Adrenal gland (tissue), 5 donors: ENCODE results near the gene SUN2.

Experiments used
- POLR2A ChIP-seq, 2 donors: fragments of 450-650 bp; IDR thresholded peaks; one replicate each; pipeline ENCODE4 v1.6.1; 2017; ENCODE audit warnings: antibody characterized with exemption in 2 of 2, mild to moderate bottlenecking in 2 of 2, moderate library complexity in 1 of 2
- TF ChIP-seq, protein P1 (sequence below), 6 experiments: fragments of 450-650 bp in 4 of 6; fragments of 200-600 bp in 2 of 6; sonication (generic) in 1 of 6; IDR thresholded peaks; 1 replicate in 5 of 6; 2 replicates in 1 of 6; pipeline versions ENCODE4 v1.5.1 to v1.8.0; 2016 to 2021; ENCODE audit warnings: antibody characterized with exemption in 6 of 6, mild to moderate bottlenecking in 2 of 6, moderate library complexity in 1 of 6
- donor health status: DM: no; HTN: no; CAD: no.

DNA sequence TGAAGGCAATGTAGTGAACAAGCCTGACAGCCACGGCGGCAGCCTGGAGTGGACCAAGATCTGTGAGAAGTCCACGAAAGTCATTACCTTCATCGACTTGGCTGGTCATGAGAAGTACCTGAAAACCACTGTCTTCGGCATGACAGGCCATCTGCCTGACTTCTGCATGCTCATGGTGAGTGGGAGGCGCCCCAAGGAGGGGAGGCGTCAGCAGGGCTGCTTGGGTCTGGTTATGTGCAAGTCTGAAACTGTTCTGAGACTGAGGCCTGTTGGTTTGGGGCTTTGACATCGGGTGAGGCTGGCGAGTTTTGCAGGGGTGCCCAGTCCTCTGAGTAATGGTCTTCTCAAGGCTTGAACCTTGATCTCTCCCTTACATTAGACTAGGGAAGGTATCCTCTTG, 39.0 kb downstream of the SUN2 start:
- TF ChIP-seq, protein P1, sequence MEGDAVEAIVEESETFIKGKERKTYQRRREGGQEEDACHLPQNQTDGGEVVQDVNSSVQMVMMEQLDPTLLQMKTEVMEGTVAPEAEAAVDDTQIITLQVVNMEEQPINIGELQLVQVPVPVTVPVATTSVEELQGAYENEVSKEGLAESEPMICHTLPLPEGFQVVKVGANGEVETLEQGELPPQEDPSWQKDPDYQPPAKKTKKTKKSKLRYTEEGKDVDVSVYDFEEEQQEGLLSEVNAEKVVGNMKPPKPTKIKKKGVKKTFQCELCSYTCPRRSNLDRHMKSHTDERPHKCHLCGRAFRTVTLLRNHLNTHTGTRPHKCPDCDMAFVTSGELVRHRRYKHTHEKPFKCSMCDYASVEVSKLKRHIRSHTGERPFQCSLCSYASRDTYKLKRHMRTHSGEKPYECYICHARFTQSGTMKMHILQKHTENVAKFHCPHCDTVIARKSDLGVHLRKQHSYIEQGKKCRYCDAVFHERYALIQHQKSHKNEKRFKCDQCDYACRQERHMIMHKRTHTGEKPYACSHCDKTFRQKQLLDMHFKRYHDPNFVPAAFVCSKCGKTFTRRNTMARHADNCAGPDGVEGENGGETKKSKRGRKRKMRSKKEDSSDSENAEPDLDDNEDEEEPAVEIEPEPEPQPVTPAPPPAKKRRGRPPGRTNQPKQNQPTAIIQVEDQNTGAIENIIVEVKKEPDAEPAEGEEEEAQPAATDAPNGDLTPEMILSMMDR (IDR thresholded peaks at IDR 0.05), result no peak
- no peak for TF ChIP-seq POLR2A (IDR thresholded peaks at IDR 0.05)
